Fibroblast of pulmonary artery (primary cell): Measurements from ENCODE around the gene TMEM115.

Experiments used
- DNase-seq: peaks from one replicate; pipeline ENCODE4 v3.0.0-alpha.2; 2010; ENCODE audit warnings: low read depth
- H3K4me3 ChIP-seq: replicated peaks from 2 replicates; pipeline ENCODE4 v1.5.1; 2011; ENCODE audit warnings: low read depth, mild to moderate bottlenecking, control low read depth, low read length, moderate library complexity
- TF ChIP-seq, protein P1 (sequence below): IDR thresholded peaks from 2 replicates; pipeline ENCODE4 v1.5.1; 2011; ENCODE audit warnings: mild to moderate bottlenecking, control low read depth, low read length, inconsistent platforms; ENCODE audit errors: missing control alignments

The TMEM115 gene

DNA sequence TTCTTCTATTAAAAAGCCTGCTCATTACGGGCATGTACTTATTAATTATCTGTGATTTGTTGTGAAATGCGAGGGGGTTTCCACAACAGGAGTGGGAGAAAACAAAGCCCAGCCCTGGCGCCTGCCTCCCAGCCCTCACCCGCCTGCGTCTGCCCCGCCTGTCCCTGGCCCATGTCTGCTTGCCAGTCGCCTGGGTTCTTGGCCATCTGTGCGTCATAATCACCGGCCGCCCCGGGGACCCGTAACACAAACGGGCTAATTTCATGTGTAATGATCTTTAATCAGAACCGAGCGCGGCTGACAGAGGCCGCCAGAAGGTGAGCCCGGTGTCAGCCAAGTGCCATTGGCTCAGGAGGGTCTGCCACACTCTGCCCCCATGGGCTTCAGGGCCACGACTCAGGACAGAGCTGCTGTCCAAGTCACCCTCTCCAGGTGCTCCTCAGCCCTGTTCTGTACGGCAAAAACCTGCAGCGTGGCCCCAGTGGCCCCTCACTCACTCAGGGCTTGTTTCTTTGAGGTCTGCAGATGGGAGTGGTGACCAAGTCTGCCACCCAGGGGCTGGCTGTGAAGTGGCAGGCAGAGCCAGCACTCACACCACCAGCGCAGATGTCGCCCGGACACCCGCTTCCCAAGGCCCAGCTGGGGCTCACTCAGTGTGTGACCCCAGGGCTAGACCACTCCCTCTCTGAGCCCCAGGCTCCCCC, 28.8 kb upstream of the TMEM115 start:
- TF ChIP-seq, protein P1, sequence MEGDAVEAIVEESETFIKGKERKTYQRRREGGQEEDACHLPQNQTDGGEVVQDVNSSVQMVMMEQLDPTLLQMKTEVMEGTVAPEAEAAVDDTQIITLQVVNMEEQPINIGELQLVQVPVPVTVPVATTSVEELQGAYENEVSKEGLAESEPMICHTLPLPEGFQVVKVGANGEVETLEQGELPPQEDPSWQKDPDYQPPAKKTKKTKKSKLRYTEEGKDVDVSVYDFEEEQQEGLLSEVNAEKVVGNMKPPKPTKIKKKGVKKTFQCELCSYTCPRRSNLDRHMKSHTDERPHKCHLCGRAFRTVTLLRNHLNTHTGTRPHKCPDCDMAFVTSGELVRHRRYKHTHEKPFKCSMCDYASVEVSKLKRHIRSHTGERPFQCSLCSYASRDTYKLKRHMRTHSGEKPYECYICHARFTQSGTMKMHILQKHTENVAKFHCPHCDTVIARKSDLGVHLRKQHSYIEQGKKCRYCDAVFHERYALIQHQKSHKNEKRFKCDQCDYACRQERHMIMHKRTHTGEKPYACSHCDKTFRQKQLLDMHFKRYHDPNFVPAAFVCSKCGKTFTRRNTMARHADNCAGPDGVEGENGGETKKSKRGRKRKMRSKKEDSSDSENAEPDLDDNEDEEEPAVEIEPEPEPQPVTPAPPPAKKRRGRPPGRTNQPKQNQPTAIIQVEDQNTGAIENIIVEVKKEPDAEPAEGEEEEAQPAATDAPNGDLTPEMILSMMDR, result peak; percentile 27
- DNase-seq, result no peak
- no peak overlapping the region for H3K4me3 ChIP-seq

GRCh38 chr3:50385754-50386153, 26.4 kb upstream of the TMEM115 start:
- DNase-seq, result no peak
- TF ChIP-seq, protein P1, result no peak
- no peak overlapping the region for H3K4me3 ChIP-seq

DNA sequence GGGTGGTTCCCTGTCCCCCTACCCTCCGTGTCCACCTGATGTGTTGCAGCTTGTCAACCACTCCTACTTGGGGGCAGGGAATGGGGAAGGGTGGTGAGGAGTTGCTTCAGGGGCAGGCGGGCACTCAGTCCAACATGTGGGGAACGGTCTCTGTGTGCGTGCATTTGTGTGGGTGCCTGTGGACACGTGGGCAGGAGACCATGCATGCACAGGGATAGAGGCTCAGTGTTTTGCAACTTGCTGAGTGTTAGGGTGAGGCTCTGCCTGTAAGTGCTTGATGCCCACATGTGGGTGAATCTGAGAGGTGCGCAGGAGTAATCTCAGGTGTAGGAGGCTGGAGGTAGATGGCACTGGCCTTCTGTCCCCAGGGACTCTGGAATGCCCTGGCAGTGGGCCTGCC, 24.4 kb upstream of the TMEM115 start:
- H3K4me3 ChIP-seq, result no peak overlapping the region
- no peak for DNase-seq
- TF ChIP-seq, protein P1, result no peak

- DNase-seq, result no peak
- H3K4me3 ChIP-seq, result no peak overlapping the region
- TF ChIP-seq, protein P1, result no peak
Measured at GRCh38 chr3:50382722-50383121, 23.4 kb upstream of the TMEM115 start.

DNA sequence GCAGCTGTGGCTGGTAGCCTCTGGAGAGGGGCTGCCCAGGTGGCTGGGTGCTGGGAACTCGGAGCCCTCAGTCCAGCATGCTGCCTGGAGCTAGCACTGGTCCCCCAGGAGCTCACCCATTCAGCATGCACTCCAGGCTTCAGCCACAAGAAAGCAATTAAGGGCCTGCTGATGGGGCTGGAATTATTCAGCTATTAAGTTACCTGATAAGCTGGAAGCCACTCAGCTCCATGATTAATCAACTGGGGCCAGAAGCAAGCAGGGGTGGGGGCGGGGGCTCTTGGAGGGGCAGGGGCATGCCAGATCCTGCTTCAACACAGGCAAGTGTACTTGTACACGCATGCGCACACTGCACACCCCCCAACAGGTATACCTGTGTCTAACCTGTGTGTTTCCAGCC, 22.1 kb upstream of the TMEM115 start:
- no peak for DNase-seq
- no peak overlapping the region for H3K4me3 ChIP-seq
- TF ChIP-seq, protein P1, result no peak

GRCh38 chr3:50380405-50381085, 21.2 kb upstream of the TMEM115 start:
- H3K4me3 ChIP-seq, result no peak overlapping the region
- TF ChIP-seq, protein P1, result no peak
- no peak for DNase-seq

GRCh38 chr3:50378757-50379156, 19.4 kb upstream of the TMEM115 start:
- H3K4me3 ChIP-seq, result no peak overlapping the region
- no peak for DNase-seq
- TF ChIP-seq, protein P1, result no peak
